Measurements from ENCODE around the gene CD28. TPM values are rescaled to one million over a fixed set of nuclear protein-coding genes. Genes with fewer than 3 reads are reported as not detected.
"Not testable (repeated sequence)": the region's sequence is repeated elsewhere in the genome, so short reads cannot be mapped to it uniquely, and the experiment has no call there.

The CD28 gene
- total RNA-seq, 5 donors from 2014 or later (not counting 1 experiment from before 2014, with no cell fraction given), result 112 to 154 (median 151) TPM

- ATAC-seq (replicated peaks in 1 of 4) (no peak), DNase-seq (no peak)
- Mint-ChIP-seq H3K27ac (no peak overlapping the region), H3K36me3 (no peaks in the 10 kb centered on the region), H3K27me3 (no peaks in the 10 kb centered on the region), H3K9me3 (peaks cover 0 to 8% (median 0%) of the 10 kb centered on the region in 3 donors), H3K4me3 (no peak overlapping the region), H3K4me1 (peaks cover 18 to 33% (median 19%) of the 10 kb centered on the region in 3 donors)
- Histone ChIP-seq H3K27ac (ENCODE audit: low read length) (no peak overlapping the region), H3K4me1 (ENCODE audit: control insufficient read depth in 1 of 2, extremely low read depth in 1 of 2, insufficient read depth in 2 of 2, low read length in 2 of 2) (peaks cover 0 to 12% of the 10 kb centered on the region in 2 experiments), H3K36me3 (ENCODE audit: control insufficient read depth in 2 of 2, extremely low read depth in 1 of 2, insufficient read depth in 1 of 2, low read length in 1 of 2) (no peaks in the 10 kb centered on the region), H3K27me3 (replicated peaks in 1 of 2; ENCODE audit: control insufficient read depth in 2 of 2, extremely low read depth in 1 of 2, insufficient read depth in 2 of 2, low read length in 1 of 2) (no peaks in the 10 kb centered on the region), H3K9me3 (no peaks in the 10 kb centered on the region), H3K4me3 (ENCODE audit: control insufficient read depth in 1 of 2, extremely low read depth in 1 of 2, low read length in 1 of 2) (no peak overlapping the region)
- no CpG with 5 or more reads among the region's 3 CpGs for WGBS (ENCODE audit: insufficient coverage)
- CTCF ChIA-PET, result interaction anchor here (0.6 to 0.7 kb wide), 2 partner anchors 8 to 362 kb away, joined by 3 to 5 read pairs; no protein-coding TSS in a partner anchor
- POLR2A ChIA-PET, result interaction anchor here (0.6 to 1.0 kb wide), 6 partner anchors 17 to 357 kb away, joined by 3 to 9 read pairs (median 5); no protein-coding TSS in a partner anchor
Measured at GRCh38 chr2:203694191-203694590, 12.2 kb upstream of the CD28 start.

GRCh38 chr2:203697190-203697589 is 9.2 kb upstream of the CD28 start:
- no peak for ATAC-seq (replicated peaks in 1 of 4)
- H3K4me1 Mint-ChIP-seq, result peaks cover 11 to 17% (median 11%) of the 10 kb centered on the region in 3 donors
- CTCF ChIA-PET, result no interaction called here

GRCh38 chr2:203697763-203698162 is 8.7 kb upstream of the CD28 start:
- H3K36me3 Mint-ChIP-seq, result not testable (repeated sequence)

More at GRCh38 chr2:203697190-203697589, 9.2 kb upstream of the CD28 start:
- POLR2A ChIA-PET, result interaction anchor here in 1 of 2 donors (0.6 kb wide), 1 partner anchor 42 kb away, joined by 3 read pairs; no protein-coding TSS in a partner anchor
- Histone ChIP-seq H3K4me3 (ENCODE audit: control insufficient read depth in 1 of 2, extremely low read depth in 1 of 2, low read length in 1 of 2) (no peak overlapping the region), H3K27ac (ENCODE audit: low read length) (no peak overlapping the region), H3K36me3 (ENCODE audit: control insufficient read depth in 2 of 2, extremely low read depth in 1 of 2, insufficient read depth in 1 of 2, low read length in 1 of 2) (no peaks in the 10 kb centered on the region), H3K4me1 (ENCODE audit: control insufficient read depth in 1 of 2, extremely low read depth in 1 of 2, insufficient read depth in 2 of 2, low read length in 2 of 2) (no peaks in the 10 kb centered on the region), H3K27me3 (replicated peaks in 1 of 2; ENCODE audit: control insufficient read depth in 2 of 2, extremely low read depth in 1 of 2, insufficient read depth in 2 of 2, low read length in 1 of 2) (no peaks in the 10 kb centered on the region), H3K9me3 (no peaks in the 10 kb centered on the region)
- Mint-ChIP-seq H3K36me3 (no peaks in the 10 kb centered on the region), H3K4me3 (no peak overlapping the region), H3K27ac (no peak overlapping the region), H3K27me3 (no peaks in the 10 kb centered on the region), H3K9me3 (peaks cover 0 to 12% (median 3%) of the 10 kb centered on the region in 3 donors)
- DNase-seq, result no peak
- no CpG with 5 or more reads among the region's 1 CpG for WGBS (ENCODE audit: insufficient coverage)

GRCh38 chr2:203698410-203698809 is 8.0 kb upstream of the CD28 start:
- H3K4me1 Mint-ChIP-seq, result peaks cover 10 to 17% (median 14%) of the 10 kb centered on the region in 3 donors
- H3K4me1 ChIP-seq (ENCODE audit: control insufficient read depth in 1 of 2, extremely low read depth in 1 of 2, insufficient read depth in 2 of 2, low read length in 2 of 2); H3K27me3 Mint-ChIP-seq; H3K9me3 ChIP-seq; H3K27ac ChIP-seq (ENCODE audit: low read length); H3K27ac Mint-ChIP-seq; H3K36me3 ChIP-seq (ENCODE audit: control insufficient read depth in 2 of 2, extremely low read depth in 1 of 2, insufficient read depth in 1 of 2, low read length in 1 of 2); H3K36me3 Mint-ChIP-seq; H3K27me3 ChIP-seq (replicated peaks in 1 of 2; ENCODE audit: control insufficient read depth in 2 of 2, extremely low read depth in 1 of 2, insufficient read depth in 2 of 2, low read length in 1 of 2); CTCF ChIA-PET; H3K4me3 Mint-ChIP-seq; H3K4me3 ChIP-seq (ENCODE audit: control insufficient read depth in 1 of 2, extremely low read depth in 1 of 2, low read length in 1 of 2); DNase-seq; ATAC-seq (replicated peaks in 1 of 4); POLR2A ChIA-PET: not testable (repeated sequence)
- H3K9me3 Mint-ChIP-seq, result peaks cover 0 to 13% (median 12%) of the 10 kb centered on the region in 3 donors
- whole genome bisulfite sequencing (ENCODE audit: insufficient coverage), result 100% methylated on average over 1 of the region's 5 CpGs

More at GRCh38 chr2:203697763-203698162, 8.7 kb upstream of the CD28 start:
- H3K9me3 ChIP-seq; H3K4me3 Mint-ChIP-seq; ATAC-seq (replicated peaks in 1 of 4); H3K36me3 ChIP-seq (ENCODE audit: control insufficient read depth in 2 of 2, extremely low read depth in 1 of 2, insufficient read depth in 1 of 2, low read length in 1 of 2); H3K4me3 ChIP-seq (ENCODE audit: control insufficient read depth in 1 of 2, extremely low read depth in 1 of 2, low read length in 1 of 2); H3K27ac Mint-ChIP-seq; H3K4me1 ChIP-seq (ENCODE audit: control insufficient read depth in 1 of 2, extremely low read depth in 1 of 2, insufficient read depth in 2 of 2, low read length in 2 of 2); DNase-seq; CTCF ChIA-PET; H3K27ac ChIP-seq (ENCODE audit: low read length); H3K27me3 ChIP-seq (replicated peaks in 1 of 2; ENCODE audit: control insufficient read depth in 2 of 2, extremely low read depth in 1 of 2, insufficient read depth in 2 of 2, low read length in 1 of 2); H3K27me3 Mint-ChIP-seq: not testable (repeated sequence)
- H3K4me1 Mint-ChIP-seq, result peaks cover 11 to 17% (median 13%) of the 10 kb centered on the region in 3 donors
- POLR2A ChIA-PET, result interaction anchor here in 1 of 2 donors (0.6 kb wide), 1 partner anchor 41 kb away, joined by 3 read pairs; no protein-coding TSS in a partner anchor
- WGBS (ENCODE audit: insufficient coverage), result 80% methylated on average over 1 of the region's 2 CpGs
- peaks cover 0 to 12% (median 6%) of the 10 kb centered on the region in 3 donors for H3K9me3 Mint-ChIP-seq

- POLR2A ChIA-PET, result interaction anchor here in 1 of 2 donors (0.5 to 1.3 kb wide), 4 partner anchors 17 to 1156 kb away, joined by 3 to 8 read pairs (median 3); no protein-coding TSS in a partner anchor
- Histone ChIP-seq H3K4me3 (ENCODE audit: control insufficient read depth in 1 of 2, extremely low read depth in 1 of 2, low read length in 1 of 2) (no peak overlapping the region), H3K9me3 (no peaks in the 10 kb centered on the region), H3K27ac (ENCODE audit: low read length) (peak overlapping the region; percentile 95), H3K4me1 (ENCODE audit: control insufficient read depth in 1 of 2, extremely low read depth in 1 of 2, insufficient read depth in 2 of 2, low read length in 2 of 2) (peaks cover 19 to 26% of the 10 kb centered on the region in 2 experiments), H3K27me3 (replicated peaks in 1 of 2; ENCODE audit: control insufficient read depth in 2 of 2, extremely low read depth in 1 of 2, insufficient read depth in 2 of 2, low read length in 1 of 2) (no peaks in the 10 kb centered on the region), H3K36me3 (ENCODE audit: control insufficient read depth in 2 of 2, extremely low read depth in 1 of 2, insufficient read depth in 1 of 2, low read length in 1 of 2) (no peaks in the 10 kb centered on the region)
- Mint-ChIP-seq H3K9me3 (peaks cover 0 to 13% (median 4%) of the 10 kb centered on the region in 3 donors), H3K4me1 (peaks cover 33 to 43% (median 36%) of the 10 kb centered on the region in 3 donors), H3K27ac (peak overlapping the region; percentile 96 to 100), H3K36me3 (peaks cover 19% of the 10 kb centered on the region), H3K27me3 (no peaks in the 10 kb centered on the region), H3K4me3 (peak overlapping the region in 1 of 3 donors; percentile 83)
- CTCF ChIA-PET, result interaction anchor here in 1 of 2 donors (1.3 kb wide), 1 partner anchor 16 kb away, joined by 9 read pairs; no protein-coding TSS in a partner anchor
- peak in 1 of 35 experiments; percentile 43 for DNase-seq
- no CpG with 5 or more reads among the region's 1 CpG for WGBS (ENCODE audit: insufficient coverage)
- ATAC-seq (replicated peaks in 1 of 4), result no peak
Measured at GRCh38 chr2:203704430-203704829, 2.0 kb upstream of the CD28 start.

GRCh38 chr2:203705178-203705577 is 1.3 kb upstream of the CD28 start:
- peaks cover 26% of the 10 kb centered on the region for H3K36me3 Mint-ChIP-seq
- DNase-seq (peak in 33 of 35 experiments; percentile 20 to 86 (median 64)), ATAC-seq (replicated peaks in 1 of 4) (peak; percentile 24 to 71 (median 40))
- H3K4me3 Mint-ChIP-seq, result peak overlapping the region; percentile 71 to 95 (median 83)
- no peaks in the 10 kb centered on the region for H3K27me3 ChIP-seq (replicated peaks in 1 of 2; ENCODE audit: control insufficient read depth in 2 of 2, extremely low read depth in 1 of 2, insufficient read depth in 2 of 2, low read length in 1 of 2)
- H3K27me3 Mint-ChIP-seq, result no peaks in the 10 kb centered on the region
- WGBS (ENCODE audit: insufficient coverage), result 60% methylated on average over 2 of the region's 6 CpGs
- ChIA-PET CTCF (interaction anchor here in 1 of 2 donors (0.6 to 1.3 kb wide), 2 partner anchors 15 to 90 kb away, joined by 3 to 9 read pairs; no protein-coding TSS in a partner anchor), POLR2A (interaction anchor here (0.5 to 1.3 kb wide), 4 partner anchors 36 to 1157 kb away, joined by 3 to 8 read pairs (median 4); no protein-coding TSS in a partner anchor)
- peak overlapping the region in 1 of 2 donors; percentile 26 for H3K4me3 ChIP-seq (ENCODE audit: control insufficient read depth in 1 of 2, extremely low read depth in 1 of 2, low read length in 1 of 2)
- H3K27ac Mint-ChIP-seq, result peak overlapping the region; percentile 96 to 100
- H3K9me3 Mint-ChIP-seq, result peaks cover 0 to 13% (median 4%) of the 10 kb centered on the region in 3 donors
- peak overlapping the region; percentile 95 for H3K27ac ChIP-seq (ENCODE audit: low read length)
- H3K36me3 ChIP-seq (ENCODE audit: control insufficient read depth in 2 of 2, extremely low read depth in 1 of 2, insufficient read depth in 1 of 2, low read length in 1 of 2), result no peaks in the 10 kb centered on the region
- H3K9me3 ChIP-seq, result no peaks in the 10 kb centered on the region
- H3K4me1 ChIP-seq (ENCODE audit: control insufficient read depth in 1 of 2, extremely low read depth in 1 of 2, insufficient read depth in 2 of 2, low read length in 2 of 2), result peaks cover 19 to 26% of the 10 kb centered on the region in 2 experiments
- peaks cover 38 to 47% (median 43%) of the 10 kb centered on the region in 3 donors for H3K4me1 Mint-ChIP-seq

All from T-cell (primary cell).